Measurements from ENCODE around the gene FLOT2. TPM values are rescaled to one million over a fixed set of nuclear protein-coding genes. Genes with fewer than 3 reads are reported as not detected.

Gene FLOT2
- total and polyA plus RNA-seq, 2 of the 8 experiments (the other 6 are each of a cell fraction or from before 2014, with no cell fraction given): 116 to 189 TPM

GRCh38 chr17:28839221-28839620 is 58.3 kb downstream of the FLOT2 start:
- POLR2A ChIA-PET (ENCODE audit: partially characterized antibody): interaction anchor here (1.4 to 1.5 kb wide), 3 partner anchors 38 to 118 kb away, joined by 3 to 4 read pairs (median 3); no protein-coding TSS in a partner anchor
- WGBS, 2 experiments (ENCODE audit: extremely low coverage in 1 of 2, insufficient coverage in 1 of 2, insufficient read length in 1 of 2, insufficient replicate concordance in 2 of 2, low coverage in 1 of 2, low lambda C conversion rate in 2 of 2, missing lambda C conversion rate in 1 of 2): 98% methylated on average over 2 of the region's 2 CpGs; no CpG with 5 or more reads in 1 of the 2 experiments
- Histone ChIP-seq H2AFZ (ENCODE audit: low read length) (no peak overlapping the region), H3K36me3 (ENCODE audit: control insufficient read depth in 2 of 4, insufficient read depth in 4 of 4, low read length in 3 of 4) (peaks cover 0 to 4% (median 0%) of the 10 kb centered on the region in 4 experiments; a peak in 1 of 8 replicates), H2BK12ac (ENCODE audit: low read depth, low read length) (no peak overlapping the region), H3K4me1 (replicated peaks in 1 of 4; ENCODE audit: control insufficient read depth in 3 of 4, insufficient read depth in 4 of 4, low read length in 3 of 4) (peaks cover 0 to 1% (median 0%) of the 10 kb centered on the region in 4 experiments; a peak in 1 of 7 replicates), H3K4ac (replicated peaks; ENCODE audit: insufficient read length, low read depth, low read length) (no peak overlapping the region), H3K79me2 (ENCODE audit: control insufficient read depth in 1 of 2, insufficient read depth in 2 of 2, low read length in 2 of 2) (peaks cover 11 to 76% of the 10 kb centered on the region in 2 experiments), H4K5ac (ENCODE audit: insufficient read length, low read depth, low read length) (no peak overlapping the region), H4K8ac (ENCODE audit: extremely low read depth, insufficient read depth, low read length) (no peak overlapping the region), H3K27me3 (replicated peaks in 1 of 4; ENCODE audit: control insufficient read depth in 3 of 4, extremely low read depth in 1 of 4, insufficient read depth in 3 of 4, low read length in 3 of 4) (no peaks in the 10 kb centered on the region), H2BK120ac (replicated peaks; ENCODE audit: low read depth, low read length) (no peak overlapping the region), H3K4me3 (ENCODE audit: extremely low read depth in 1 of 4, insufficient read depth in 2 of 4, low read depth in 3 of 4, low read length in 4 of 4) (no peak overlapping the region), H3K23me2 (ENCODE audit: low read depth, low read length) (peaks cover 7% of the 10 kb centered on the region; the same call in 1 of the 2 replicates), H3K9ac (replicated peaks in 1 of 4; ENCODE audit: extremely low read depth in 1 of 4, low read depth in 3 of 4, low read length in 3 of 4) (no peak overlapping the region), H3K56ac (replicated peaks; ENCODE audit: insufficient read length, low read depth, low read length) (no peak overlapping the region), H3K18ac (ENCODE audit: extremely low read depth, low read length) (no peak overlapping the region), H2BK20ac (ENCODE audit: low read length) (no peak overlapping the region), H2AK5ac (ENCODE audit: low read depth, low read length) (no peak overlapping the region), H3K9me3 (ENCODE audit: insufficient read depth in 2 of 2, low read depth in 1 of 2, low read length in 1 of 2) (no peaks in the 10 kb centered on the region), H3K79me1 (ENCODE audit: low read depth, low read length) (peaks cover 2% of the 10 kb centered on the region), H2BK5ac (ENCODE audit: low read depth, low read length) (no peak overlapping the region), H4K91ac (replicated peaks; ENCODE audit: insufficient read length, low read length) (no peak overlapping the region), H3K4me2 (ENCODE audit: insufficient read depth in 1 of 2, low read depth in 2 of 2, low read length in 2 of 2) (no peak overlapping the region), H4K20me1 (replicated peaks in 1 of 2; ENCODE audit: control insufficient read depth in 1 of 2, insufficient read depth in 2 of 2, low read length in 2 of 2) (no peaks in the 10 kb centered on the region), H3K23ac (ENCODE audit: insufficient read length) (no peak overlapping the region), H2BK15ac (ENCODE audit: low read length) (no peak overlapping the region), H3K27ac (ENCODE audit: low read depth, low read length) (no peak overlapping the region), H3K14ac (ENCODE audit: insufficient read length) (no peak overlapping the region)
- no peak for DNase-seq (ENCODE audit: low read depth in 1 of 2, low spot score in 2 of 2)
- FAIRE-seq: no peak
- CTCF ChIA-PET (ENCODE audit: partially characterized antibody): interaction anchor here (0.5 to 1.5 kb wide), 5 partner anchors 9 to 1969 kb away, joined by 3 to 5 read pairs (median 4); no protein-coding TSS in a partner anchor
- TF ChIP-seq KDM5A (IDR thresholded peaks at IDR 0.05; ENCODE audit: low read length) (no peak), USF2 (IDR thresholded peaks at IDR 0.05; ENCODE audit: low read length) (no peak), GTF2F1 (IDR thresholded peaks at IDR 0.05; ENCODE audit: borderline replicate concordance, low read depth, low read length) (no peak), CBX8 (IDR thresholded peaks at IDR 0.05; ENCODE audit: borderline replicate concordance, low read depth, low read length) (no peak), YY1 (IDR thresholded peaks at IDR 0.05; ENCODE audit: low read depth, low read length) (no peak), CTBP2 (IDR thresholded peaks at IDR 0.05; ENCODE audit: borderline replicate concordance, insufficient read depth, insufficient read length, low read length) (no peak), GABPA (IDR thresholded peaks at IDR 0.05; ENCODE audit: borderline replicate concordance, insufficient read depth, low read length) (no peak), ATF3 (IDR thresholded peaks at IDR 0.05; ENCODE audit: insufficient read depth, low read depth, low read length) (no peak), CHD2 (IDR thresholded peaks at IDR 0.05; ENCODE audit: low read length) (no peak), SP4 (IDR thresholded peaks at IDR 0.05; ENCODE audit: low read length) (no peak), CBX5 (IDR thresholded peaks at IDR 0.05; ENCODE audit: low read depth, low read length) (no peak)

Measured in H1 (cell line).